Epithelial cell of esophagus (primary cell): ENCODE data around the gene ADAM23.

Experiments used
- DNase-seq: peaks from one replicate; pipeline ENCODE4 v3.0.0; 2010; ENCODE audit warnings: low read depth
- H3K4me3 ChIP-seq: 2 replicates; pipeline ENCODE4 v1.5.1; 2011; ENCODE audit warnings: mild to moderate bottlenecking, low read length, control low read depth
- CTCF ChIP-seq: IDR thresholded peaks from 2 replicates; pipeline ENCODE4 v1.5.1; 2011; ENCODE audit warnings: low read depth, mild to moderate bottlenecking, low read length, control low read depth, inconsistent platforms; ENCODE audit not compliant: insufficient read depth; ENCODE audit errors: missing control alignments

The ADAM23 gene

GRCh38 chr2:206603243-206603642 is 159.9 kb downstream of the ADAM23 start:
- no peak for DNase-seq
- TF ChIP-seq CTCF: no peak
- no peak overlapping the region for H3K4me3 ChIP-seq

- no peak for DNase-seq
Observed at GRCh38 chr2:206610451-206610850, 167.1 kb downstream of the ADAM23 start.

GRCh38 chr2:206611191-206611590 is 167.9 kb downstream of the ADAM23 start:
- TF ChIP-seq CTCF: no peak
- peak; percentile 58 for DNase-seq
- no peak overlapping the region for H3K4me3 ChIP-seq

More at GRCh38 chr2:206610451-206610850, 167.1 kb downstream of the ADAM23 start:
- no peak for TF ChIP-seq CTCF
- H3K4me3 ChIP-seq: no peak overlapping the region

GRCh38 chr2:206611736-206612135 is 168.4 kb downstream of the ADAM23 start:
- TF ChIP-seq CTCF: no peak
- DNase-seq: peak; percentile 59
- H3K4me3 ChIP-seq: no peak overlapping the region

GRCh38 chr2:206614811-206615210 is 171.5 kb downstream of the ADAM23 start:
- H3K4me3 ChIP-seq: no peak overlapping the region
- peak; percentile 82 for DNase-seq
- no peak for TF ChIP-seq CTCF

- TF ChIP-seq CTCF: no peak
- DNase-seq: no peak
- H3K4me3 ChIP-seq: no peak overlapping the region
Observed at GRCh38 chr2:206615417-206616089, 172.2 kb downstream of the ADAM23 start.

GRCh38 chr2:206616151-206616550 is 172.8 kb downstream of the ADAM23 start:
- TF ChIP-seq CTCF: no peak
- peak; percentile 72 for DNase-seq
- no peak overlapping the region for H3K4me3 ChIP-seq
